ENCODE measurements around the gene UNC13A. TPM values are rescaled to one million over a fixed set of nuclear protein-coding genes. Genes with fewer than 3 reads are reported as not detected.
A peak's percentile ranks its signal among the peaks of the same experiment; 100 is the strongest.

UNC13A gene
- total RNA-seq, 2 donors from 2014 or later: 1.3 to 2.6 TPM

DNA sequence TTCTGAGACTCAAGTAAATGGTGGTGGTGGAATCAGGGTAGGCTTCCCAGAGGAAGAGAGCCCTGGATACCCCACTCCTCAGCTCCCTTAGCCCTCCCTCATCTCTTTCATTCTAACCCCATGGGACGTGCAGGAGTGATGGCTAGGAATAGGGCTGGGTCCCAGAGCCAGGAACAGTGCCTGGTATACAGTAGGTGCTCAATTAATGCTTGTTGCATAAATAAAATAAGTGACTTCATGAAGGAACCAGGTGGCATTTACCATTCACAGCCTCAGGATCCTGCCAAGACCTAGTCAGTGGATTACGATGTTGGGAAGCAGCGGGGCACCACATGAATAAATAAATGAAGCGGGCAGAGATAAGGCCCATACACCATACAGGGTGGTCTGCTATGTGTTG, 3.9 kb downstream of the UNC13A start:
- Histone ChIP-seq H3K27ac (no peak overlapping the region), H3K4me3 (no peak overlapping the region), H3K4me1 (peaks cover 18% of the 10 kb centered on the region), H3K27me3 (peaks cover 0 to 26% of the 10 kb centered on the region in 2 donors), H3K36me3 (replicated peaks in 1 of 2; ENCODE audit: insufficient read depth in 1 of 2, low read depth in 2 of 2) (no peaks in the 10 kb centered on the region), H3K9me3 (no peaks in the 10 kb centered on the region)
- no peak for DNase-seq
- WGBS, 2 donors: 47 to 70% methylated on average over 4 of the region's 4 CpGs
- no peak for ATAC-seq
- intact Hi-C loops (cut with DNase I): no loop called here
- no peak for TF ChIP-seq POLR2A (IDR thresholded peaks at IDR 0.05)
- TF ChIP-seq, protein P1, sequence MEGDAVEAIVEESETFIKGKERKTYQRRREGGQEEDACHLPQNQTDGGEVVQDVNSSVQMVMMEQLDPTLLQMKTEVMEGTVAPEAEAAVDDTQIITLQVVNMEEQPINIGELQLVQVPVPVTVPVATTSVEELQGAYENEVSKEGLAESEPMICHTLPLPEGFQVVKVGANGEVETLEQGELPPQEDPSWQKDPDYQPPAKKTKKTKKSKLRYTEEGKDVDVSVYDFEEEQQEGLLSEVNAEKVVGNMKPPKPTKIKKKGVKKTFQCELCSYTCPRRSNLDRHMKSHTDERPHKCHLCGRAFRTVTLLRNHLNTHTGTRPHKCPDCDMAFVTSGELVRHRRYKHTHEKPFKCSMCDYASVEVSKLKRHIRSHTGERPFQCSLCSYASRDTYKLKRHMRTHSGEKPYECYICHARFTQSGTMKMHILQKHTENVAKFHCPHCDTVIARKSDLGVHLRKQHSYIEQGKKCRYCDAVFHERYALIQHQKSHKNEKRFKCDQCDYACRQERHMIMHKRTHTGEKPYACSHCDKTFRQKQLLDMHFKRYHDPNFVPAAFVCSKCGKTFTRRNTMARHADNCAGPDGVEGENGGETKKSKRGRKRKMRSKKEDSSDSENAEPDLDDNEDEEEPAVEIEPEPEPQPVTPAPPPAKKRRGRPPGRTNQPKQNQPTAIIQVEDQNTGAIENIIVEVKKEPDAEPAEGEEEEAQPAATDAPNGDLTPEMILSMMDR (IDR thresholded peaks at IDR 0.05): no peak

GRCh38 chr19:17683078-17683477, 5.1 kb downstream of the UNC13A start:
- intact Hi-C loops (cut with DNase I): no loop called here
- ATAC-seq (no peak), DNase-seq (no peak)
- Histone ChIP-seq H3K27me3 (peaks cover 0 to 25% of the 10 kb centered on the region in 2 donors), H3K36me3 (replicated peaks in 1 of 2; ENCODE audit: insufficient read depth in 1 of 2, low read depth in 2 of 2) (no peaks in the 10 kb centered on the region), H3K4me3 (no peak overlapping the region), H3K27ac (no peak overlapping the region), H3K4me1 (peaks cover 14% of the 10 kb centered on the region), H3K9me3 (no peaks in the 10 kb centered on the region)
- TF ChIP-seq POLR2A (IDR thresholded peaks at IDR 0.05): no peak
- TF ChIP-seq, protein P1 (IDR thresholded peaks at IDR 0.05): no peak
- WGBS, 2 donors: 47 to 71% methylated on average over 4 of the region's 4 CpGs

DNA sequence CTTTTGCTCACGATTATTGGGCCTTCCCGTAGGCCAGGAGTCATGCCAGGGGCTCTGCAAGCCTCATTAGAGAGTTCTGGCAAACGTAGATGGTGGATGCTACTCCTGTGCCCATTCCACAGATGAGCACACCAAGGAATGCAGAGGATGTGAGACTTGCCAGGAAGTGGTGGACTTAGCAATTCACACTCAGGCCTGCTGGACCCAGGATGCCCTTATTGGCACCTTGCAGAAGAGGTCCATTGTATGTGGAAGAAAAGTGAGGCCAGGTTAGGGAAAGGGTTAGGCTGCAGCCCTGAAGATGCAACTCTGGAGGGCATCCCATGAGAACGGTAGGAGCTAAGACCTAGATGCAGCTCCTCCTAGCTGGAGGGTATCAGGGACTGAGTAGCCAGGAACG, 5.9 kb downstream of the UNC13A start:
- ATAC-seq: no peak
- H3K27me3 ChIP-seq: peaks cover 0 to 19% of the 10 kb centered on the region in 2 donors

GRCh38 chr19:17681505-17682125, 6.5 kb downstream of the UNC13A start:
- H3K27ac ChIP-seq: no peak overlapping the region
- DNase-seq (peak in 1 of 4 donors; percentile 8), ATAC-seq (no peak)
- no peak overlapping the region for H3K4me3 ChIP-seq
- H3K4me1 ChIP-seq: peaks cover 3% of the 10 kb centered on the region
- no peak for TF ChIP-seq POLR2A (IDR thresholded peaks at IDR 0.05)
- TF ChIP-seq, protein P1 (IDR thresholded peaks at IDR 0.05): no peak
- WGBS, 2 donors: 50 to 53% methylated on average over 21 to 25 of the region's 25 CpGs
- intact Hi-C loops (cut with DNase I): no loop called here
- peaks cover 0 to 14% of the 10 kb centered on the region in 2 donors for H3K27me3 ChIP-seq
- no peaks in the 10 kb centered on the region for H3K9me3 ChIP-seq
- no peaks in the 10 kb centered on the region for H3K36me3 ChIP-seq (replicated peaks in 1 of 2; ENCODE audit: insufficient read depth in 1 of 2, low read depth in 2 of 2)

More for the DNA sequence above, 5.9 kb downstream of the UNC13A start:
- H3K4me3 ChIP-seq: no peak overlapping the region
- no peak for TF ChIP-seq POLR2A (IDR thresholded peaks at IDR 0.05)
- TF ChIP-seq, protein P1 (IDR thresholded peaks at IDR 0.05): no peak
- WGBS, 2 donors: 38 to 53% methylated on average over 2 to 5 of the region's 5 CpGs
- DNase-seq: no peak
- no peaks in the 10 kb centered on the region for H3K36me3 ChIP-seq (replicated peaks in 1 of 2; ENCODE audit: insufficient read depth in 1 of 2, low read depth in 2 of 2)
- no peak overlapping the region for H3K27ac ChIP-seq
- H3K4me1 ChIP-seq: peaks cover 7% of the 10 kb centered on the region
- no peaks in the 10 kb centered on the region for H3K9me3 ChIP-seq
- intact Hi-C loops (cut with DNase I): no loop called here

GRCh38 chr19:17680230-17680722, 7.9 kb downstream of the UNC13A start:
- ATAC-seq (peak; percentile 68), DNase-seq (peak; percentile 19 to 71 (median 56))
- Histone ChIP-seq H3K27ac (peak overlapping the region in 1 of 4 donors; percentile 57), H3K27me3 (peaks cover 0 to 14% of the 10 kb centered on the region in 2 donors), H3K4me3 (no peak overlapping the region), H3K36me3 (replicated peaks in 1 of 2; ENCODE audit: insufficient read depth in 1 of 2, low read depth in 2 of 2) (no peaks in the 10 kb centered on the region), H3K4me1 (peaks cover 3% of the 10 kb centered on the region), H3K9me3 (no peaks in the 10 kb centered on the region)
- WGBS, 2 donors: 6 to 14% methylated on average over 7 to 34 of the region's 38 CpGs
- TF ChIP-seq, protein P1 (IDR thresholded peaks at IDR 0.05): no peak
- no peak for TF ChIP-seq POLR2A (IDR thresholded peaks at IDR 0.05)
- intact Hi-C loops (cut with DNase I): no loop called here
